Measurements from ENCODE around the gene DNAH9.

DNA sequence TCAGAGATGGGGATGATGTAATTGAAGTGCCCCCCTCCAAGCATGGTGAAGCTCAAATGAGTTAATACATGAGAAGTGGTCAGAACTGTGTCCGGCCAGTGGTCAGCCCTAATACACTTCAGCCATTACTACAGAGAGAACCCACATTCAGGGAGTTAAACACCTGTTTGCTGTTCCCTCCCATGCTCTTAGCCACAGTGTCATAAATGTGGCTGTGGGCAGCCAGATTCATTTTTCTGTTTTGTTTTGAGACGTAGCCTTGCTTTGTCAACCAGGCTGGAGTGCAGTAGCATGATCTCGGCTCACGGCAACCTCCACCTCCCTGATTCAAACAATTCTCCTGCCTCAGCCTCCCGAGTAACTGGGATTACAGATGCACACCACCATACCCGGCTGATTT lies 139.9 kb downstream of the DNAH9 start:
- TF ChIP-seq, protein P1, sequence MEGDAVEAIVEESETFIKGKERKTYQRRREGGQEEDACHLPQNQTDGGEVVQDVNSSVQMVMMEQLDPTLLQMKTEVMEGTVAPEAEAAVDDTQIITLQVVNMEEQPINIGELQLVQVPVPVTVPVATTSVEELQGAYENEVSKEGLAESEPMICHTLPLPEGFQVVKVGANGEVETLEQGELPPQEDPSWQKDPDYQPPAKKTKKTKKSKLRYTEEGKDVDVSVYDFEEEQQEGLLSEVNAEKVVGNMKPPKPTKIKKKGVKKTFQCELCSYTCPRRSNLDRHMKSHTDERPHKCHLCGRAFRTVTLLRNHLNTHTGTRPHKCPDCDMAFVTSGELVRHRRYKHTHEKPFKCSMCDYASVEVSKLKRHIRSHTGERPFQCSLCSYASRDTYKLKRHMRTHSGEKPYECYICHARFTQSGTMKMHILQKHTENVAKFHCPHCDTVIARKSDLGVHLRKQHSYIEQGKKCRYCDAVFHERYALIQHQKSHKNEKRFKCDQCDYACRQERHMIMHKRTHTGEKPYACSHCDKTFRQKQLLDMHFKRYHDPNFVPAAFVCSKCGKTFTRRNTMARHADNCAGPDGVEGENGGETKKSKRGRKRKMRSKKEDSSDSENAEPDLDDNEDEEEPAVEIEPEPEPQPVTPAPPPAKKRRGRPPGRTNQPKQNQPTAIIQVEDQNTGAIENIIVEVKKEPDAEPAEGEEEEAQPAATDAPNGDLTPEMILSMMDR (IDR thresholded peaks at IDR 0.05) = no peak
- TF ChIP-seq POLR2A (IDR thresholded peaks at IDR 0.05) = no peak

Data from body of pancreas (tissue), 4 donors.